Tibial nerve (tissue), 4 donors: ENCODE results near the gene TNRC6C. TPM values are rescaled to one million over a fixed set of nuclear protein-coding genes. Genes with fewer than 3 reads are reported as not detected.

Experiments used
- DNase-seq, 2 donors: peaks; one replicate each; pipeline ENCODE4 v3.0.0-alpha.2; 2019; ENCODE audit warnings: low spot score in 2 of 2
- H3K27ac ChIP-seq, 4 donors: fragments of 200-600 bp; sonication (generic) in 3 of 4; one replicate each; pipeline ENCODE4 v1.5.1; 2017 to 2019; ENCODE audit warnings: mild to moderate bottlenecking in 1 of 4
- H3K27me3 ChIP-seq, 2 donors: fragments of 200-600 bp; sonication (generic) in 1 of 2; one replicate each; pipeline versions ENCODE4 v1.5.1 to v1.6.0; 2017 to 2019
- H3K36me3 ChIP-seq, 3 donors: fragments of 200-600 bp; sonication (generic); one replicate each; pipeline ENCODE4 v1.5.1; 2018 to 2019
- H3K4me1 ChIP-seq, 4 donors: fragments of 200-600 bp; sonication (generic) in 3 of 4; one replicate each; pipeline ENCODE4 v1.5.1; 2017 to 2019
- H3K4me3 ChIP-seq, 4 donors: fragments of 200-600 bp; sonication (generic) in 3 of 4; one replicate each; pipeline ENCODE4 v1.5.1; 2017 to 2019; ENCODE audit warnings: mild to moderate bottlenecking in 1 of 4, moderate library complexity in 1 of 4
- H3K9me3 ChIP-seq, 4 donors: fragments of 200-600 bp; sonication (generic) in 3 of 4; one replicate each; pipeline ENCODE4 v1.5.1; 2017 to 2019
- EP300 ChIP-seq, 2 donors: sonication (generic); formaldehyde crosslinking; IDR thresholded peaks; one replicate each; pipeline ENCODE4 v1.6.1; 2017; ENCODE audit warnings: antibody characterized with exemption in 2 of 2, mild to moderate bottlenecking in 1 of 2
- POLR2A ChIP-seq, 2 donors: fragments of 450-650 bp; IDR thresholded peaks; one replicate each; pipeline ENCODE4 v1.6.1; 2017; ENCODE audit warnings: antibody characterized with exemption in 2 of 2, mild to moderate bottlenecking in 2 of 2, moderate library complexity in 2 of 2
- WGBS, 2 donors: methylation state at CpG; one replicate each; pipeline ENCODE4 v1.1.5; 2018; 5-methylcytosine and 5-hydroxymethylcytosine counted together
- total RNA-seq, 4 donors: library from RNA; depleted of rRNA; stranded (reverse); fragments of >200 nt; gene quantifications; one replicate each; pipeline ENCODE4 v1.1.0, GENCODE V29; 2016
- TF ChIP-seq, protein P1 (sequence below), 5 experiments: fragments of 200-600 bp in 3 of 5; fragments of 450-650 bp in 2 of 5; sonication (generic) in 3 of 5; IDR thresholded peaks; one replicate each; pipeline ENCODE4 v1.5.1; 2016 to 2019; ENCODE audit warnings: antibody characterized with exemption in 5 of 5, mild to moderate bottlenecking in 3 of 5, moderate library complexity in 2 of 5

The TNRC6C gene
- total RNA-seq, 4 donors from 2014 or later = 24.0 to 43.5 (median 34.3) TPM

DNA sequence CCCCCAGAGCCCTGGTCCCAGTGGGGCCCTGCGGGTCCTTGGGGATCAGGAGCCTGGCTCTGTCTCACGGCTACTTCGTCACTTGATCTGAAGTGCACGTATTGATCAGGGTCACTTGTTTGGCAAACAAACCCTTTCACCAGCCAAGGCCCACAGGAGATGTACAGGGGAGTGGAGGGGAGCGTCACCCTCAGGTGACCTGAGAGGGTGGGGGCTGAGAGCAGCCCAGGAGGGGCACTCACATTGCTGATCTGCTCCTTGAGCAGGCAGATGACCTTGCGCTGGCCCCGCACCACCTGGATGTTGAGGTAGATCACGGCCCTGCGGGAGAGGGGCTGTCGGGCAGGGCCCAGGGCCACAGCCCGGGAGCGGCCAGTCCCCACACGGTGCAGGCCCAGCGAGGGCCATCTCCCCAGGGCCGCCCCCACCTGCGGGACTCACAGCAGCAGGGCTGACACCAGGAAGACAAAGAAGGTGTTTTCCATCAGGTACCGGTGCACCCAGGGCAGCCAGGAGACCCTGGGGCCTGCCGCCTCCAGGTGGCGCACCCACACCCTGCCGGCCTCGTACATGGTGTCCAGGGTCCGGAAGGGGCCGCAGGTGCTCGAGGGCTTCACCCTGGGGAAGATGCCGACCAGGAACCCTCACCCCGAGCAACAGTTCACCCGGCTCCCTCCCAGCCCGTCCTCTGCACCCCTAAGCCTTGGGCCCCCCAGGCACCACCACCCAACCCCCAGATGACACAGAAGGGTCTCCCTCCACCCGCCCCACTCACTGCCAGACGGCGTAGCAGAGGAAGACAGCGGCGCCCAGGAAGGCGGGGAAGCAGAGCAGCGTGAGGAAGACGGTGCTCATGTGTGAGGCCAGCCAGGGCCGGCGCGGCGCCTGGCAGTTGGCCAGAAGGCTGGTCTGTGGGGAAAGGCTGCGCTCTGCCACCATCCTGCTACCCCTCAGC is 158.8 kb downstream of the TNRC6C start:
- Histone ChIP-seq H3K4me3 (no peak overlapping the region), H3K9me3 (no peaks in the 10 kb centered on the region), H3K36me3 (peaks cover 0 to 71% (median 4%) of the 10 kb centered on the region in 3 donors), H3K4me1 (peaks cover 0 to 52% (median 20%) of the 10 kb centered on the region in 4 donors), H3K27ac (peak overlapping the region in 2 of 4 donors; percentile 1 to 3), H3K27me3 (no peaks in the 10 kb centered on the region)
- 61 to 63% methylated on average over 27 to 38 of the region's 41 CpGs for WGBS, 2 donors
- DNase-seq = no peak
- no peak for TF ChIP-seq POLR2A (IDR thresholded peaks at IDR 0.05)
- TF ChIP-seq, protein P1, sequence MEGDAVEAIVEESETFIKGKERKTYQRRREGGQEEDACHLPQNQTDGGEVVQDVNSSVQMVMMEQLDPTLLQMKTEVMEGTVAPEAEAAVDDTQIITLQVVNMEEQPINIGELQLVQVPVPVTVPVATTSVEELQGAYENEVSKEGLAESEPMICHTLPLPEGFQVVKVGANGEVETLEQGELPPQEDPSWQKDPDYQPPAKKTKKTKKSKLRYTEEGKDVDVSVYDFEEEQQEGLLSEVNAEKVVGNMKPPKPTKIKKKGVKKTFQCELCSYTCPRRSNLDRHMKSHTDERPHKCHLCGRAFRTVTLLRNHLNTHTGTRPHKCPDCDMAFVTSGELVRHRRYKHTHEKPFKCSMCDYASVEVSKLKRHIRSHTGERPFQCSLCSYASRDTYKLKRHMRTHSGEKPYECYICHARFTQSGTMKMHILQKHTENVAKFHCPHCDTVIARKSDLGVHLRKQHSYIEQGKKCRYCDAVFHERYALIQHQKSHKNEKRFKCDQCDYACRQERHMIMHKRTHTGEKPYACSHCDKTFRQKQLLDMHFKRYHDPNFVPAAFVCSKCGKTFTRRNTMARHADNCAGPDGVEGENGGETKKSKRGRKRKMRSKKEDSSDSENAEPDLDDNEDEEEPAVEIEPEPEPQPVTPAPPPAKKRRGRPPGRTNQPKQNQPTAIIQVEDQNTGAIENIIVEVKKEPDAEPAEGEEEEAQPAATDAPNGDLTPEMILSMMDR (IDR thresholded peaks at IDR 0.05) = peak in 3 of 5 experiments; percentile 11 to 18 (median 14)

GRCh38 chr17:78118801-78119241 is 160.3 kb downstream of the TNRC6C start:
- Histone ChIP-seq H3K9me3 (no peaks in the 10 kb centered on the region), H3K4me1 (peaks cover 0 to 44% (median 17%) of the 10 kb centered on the region in 4 donors), H3K27me3 (no peaks in the 10 kb centered on the region), H3K36me3 (peaks cover 0 to 75% (median 12%) of the 10 kb centered on the region in 3 donors), H3K4me3 (no peak overlapping the region), H3K27ac (no peak overlapping the region)
- TF ChIP-seq EP300 (IDR thresholded peaks at IDR 0.05) (no peak), POLR2A (IDR thresholded peaks at IDR 0.05) (no peak)
- TF ChIP-seq, protein P1 (IDR thresholded peaks at IDR 0.05) = no peak
- DNase-seq = no peak
- 64 to 76% methylated on average over 6 to 9 of the region's 14 CpGs for WGBS, 2 donors

DNA sequence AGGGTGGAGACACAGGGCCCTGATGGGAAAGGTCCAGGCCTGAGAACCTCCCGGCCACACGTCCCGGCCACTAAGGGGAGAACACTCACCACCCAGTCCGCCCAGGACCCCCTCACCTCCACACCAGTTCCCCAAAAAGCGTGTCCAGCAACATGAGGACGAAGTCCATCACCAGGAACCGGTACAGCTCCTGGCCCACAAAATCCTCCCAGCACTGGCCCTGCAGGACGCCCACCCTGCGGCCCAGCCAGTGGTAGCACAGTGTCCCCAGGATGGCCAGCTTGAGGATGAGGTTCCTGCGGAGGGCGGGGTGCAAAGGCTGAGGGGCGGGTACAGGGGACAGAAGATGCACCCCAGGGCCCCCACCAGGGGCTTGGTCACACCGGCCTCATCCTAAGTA is 162.0 kb downstream of the TNRC6C start:
- no peaks in the 10 kb centered on the region for H3K9me3 ChIP-seq
- no peak for DNase-seq
- H3K4me1 ChIP-seq = peaks cover 0 to 44% (median 24%) of the 10 kb centered on the region in 4 donors
- TF ChIP-seq POLR2A (IDR thresholded peaks at IDR 0.05) (no peak), EP300 (IDR thresholded peaks at IDR 0.05) (no peak)
- TF ChIP-seq, protein P1 (IDR thresholded peaks at IDR 0.05) = no peak
- no peaks in the 10 kb centered on the region for H3K27me3 ChIP-seq
- WGBS, 2 donors = 94 to 97% methylated on average over 7 to 13 of the region's 13 CpGs
- no peak overlapping the region for H3K27ac ChIP-seq
- peaks cover 0 to 86% (median 12%) of the 10 kb centered on the region in 3 donors for H3K36me3 ChIP-seq
- H3K4me3 ChIP-seq = no peak overlapping the region

DNA sequence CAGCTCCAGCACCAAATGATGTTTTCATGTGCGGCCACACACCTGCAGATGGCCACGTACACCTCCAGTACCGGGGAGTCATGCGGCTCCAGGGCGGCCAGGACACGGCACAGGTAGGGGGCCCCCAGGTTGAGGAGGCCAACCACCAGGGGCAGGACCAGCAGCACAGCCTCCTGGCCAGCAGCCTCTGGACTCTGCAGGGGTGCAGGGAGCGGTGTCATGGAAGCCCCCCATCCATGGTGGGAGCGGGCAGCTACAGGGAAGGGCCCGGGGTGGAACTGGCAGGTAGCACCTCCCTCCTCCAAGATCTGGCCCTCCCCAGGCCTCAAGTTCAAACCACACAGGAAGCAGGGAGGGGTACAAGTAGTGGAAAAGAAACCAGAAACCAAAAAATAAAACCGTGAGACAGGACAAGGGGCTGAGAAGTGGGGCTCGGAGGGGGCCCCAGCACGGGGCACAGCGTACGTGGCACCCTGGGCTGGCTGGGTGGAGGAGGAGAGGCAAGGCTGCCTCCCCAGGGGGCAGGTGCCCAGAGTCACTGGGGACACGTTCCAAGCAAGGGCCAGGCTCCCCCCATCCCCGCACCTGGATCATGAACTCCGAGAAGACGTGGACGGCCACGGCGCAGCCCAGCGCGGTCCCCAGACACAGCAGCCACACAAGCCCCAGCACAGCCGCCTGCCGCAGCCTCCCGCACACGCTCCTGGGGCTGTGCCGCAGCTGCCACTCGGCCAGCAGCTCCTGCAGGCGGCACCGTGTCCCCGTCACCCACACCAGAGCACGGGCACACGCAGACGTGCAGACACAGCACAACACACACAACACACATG is 162.7 kb downstream of the TNRC6C start:
- Histone ChIP-seq H3K36me3 (peaks cover 0 to 82% (median 12%) of the 10 kb centered on the region in 3 donors), H3K27ac (peak overlapping the region in 2 of 4 donors; percentile 57 to 60), H3K4me3 (peak overlapping the region in 1 of 4 donors; percentile 0), H3K27me3 (no peaks in the 10 kb centered on the region), H3K9me3 (no peaks in the 10 kb centered on the region), H3K4me1 (peaks cover 0 to 51% (median 31%) of the 10 kb centered on the region in 4 donors)
- 86 to 87% methylated on average over 23 to 34 of the region's 35 CpGs for WGBS, 2 donors
- TF ChIP-seq, protein P1 (IDR thresholded peaks at IDR 0.05) = no peak
- TF ChIP-seq POLR2A (IDR thresholded peaks at IDR 0.05) (no peak), EP300 (IDR thresholded peaks at IDR 0.05) (no peak)
- no peak for DNase-seq
